Lung (tissue), 12 donors: Measurements from ENCODE around the gene CDC42EP4. TPM values are rescaled to one million over a fixed set of nuclear protein-coding genes. Genes with fewer than 3 reads are reported as not detected.

Experiments
- ATAC-seq: fragments of 200-7000 bp; cut with Tn5 transposase; one replicate; pipeline ENCODE4 v1.9.1; 2020; ENCODE audit warnings: moderate number of reproducible peaks; ENCODE audit not compliant: insufficient read depth, low FRiP score
- DNase-seq, 3 donors: peaks; one replicate each; pipeline ENCODE4 v3.0.0-alpha.2; 2013 to 2017
- H3K27ac ChIP-seq, 2 donors: one replicate each; pipeline ENCODE4 v1.5.1; 2013; ENCODE audit warnings: mild to moderate bottlenecking in 2 of 2, moderate library complexity in 2 of 2, control low read depth in 1 of 2, inconsistent platforms in 1 of 2, low read depth in 1 of 2, low read length in 1 of 2
- H3K27me3 ChIP-seq, 3 donors: one replicate each; pipeline ENCODE4 v1.5.1; 2013; ENCODE audit warnings: low read length in 2 of 3; ENCODE audit not compliant: control insufficient read depth in 3 of 3, insufficient read depth in 3 of 3
- H3K36me3 ChIP-seq, 4 donors: one replicate each; pipeline ENCODE4 v1.5.1; 2013; ENCODE audit warnings: low read length in 4 of 4, mild to moderate bottlenecking in 1 of 4, moderate library complexity in 1 of 4; ENCODE audit not compliant: control insufficient read depth in 4 of 4, insufficient read depth in 4 of 4
- H3K4me1 ChIP-seq, 5 donors: one replicate each; pipeline ENCODE4 v1.5.1; 2013; ENCODE audit warnings: low read length in 5 of 5, mild to moderate bottlenecking in 2 of 5, moderate library complexity in 1 of 5; ENCODE audit not compliant: control insufficient read depth in 5 of 5, insufficient read depth in 5 of 5
- H3K4me3 ChIP-seq: one replicate; pipeline ENCODE4 v1.5.1; 2013; ENCODE audit warnings: mild to moderate bottlenecking, control low read depth, moderate library complexity
- H3K9ac ChIP-seq, 2 donors: one replicate each; pipeline ENCODE4 v1.5.1; 2013; ENCODE audit warnings: low read length in 2 of 2, control low read depth in 1 of 2; ENCODE audit not compliant: insufficient read depth in 1 of 2
- H3K9me3 ChIP-seq, 4 donors: one replicate each; pipeline ENCODE4 v1.5.1; 2013; ENCODE audit warnings: low read length in 3 of 4, mild to moderate bottlenecking in 1 of 4, moderate library complexity in 1 of 4; ENCODE audit not compliant: control insufficient read depth in 4 of 4, insufficient read depth in 3 of 4
- WGBS, 2 donors: extraction: QIAGEN DNeasy Blood & Tissue Kit; methylation state at CpG; one replicate each; pipeline ENCODE4 v1.1.7; 2013; 5-methylcytosine and 5-hydroxymethylcytosine counted together
- polyA plus RNA-seq, 2 donors: library from polyadenylated mRNA; stranded (reverse); fragments of 200-250 nt; gene quantifications; one replicate each; pipeline ENCODE4 v1.2.1, GENCODE V29; 2013
- total RNA-seq, 2 donors: library from RNA; depleted of rRNA in 1 of 2; stranded (reverse); fragments of >200 nt in 1 of 2; gene quantifications; one replicate each; pipeline ENCODE4 v1.2.1, GENCODE V29; 2014 to 2021
- TF ChIP-seq, protein P1 (sequence below): IDR thresholded peaks from 2 replicates; pipeline ENCODE4 v1.5.1; 2012; ENCODE audit warnings: mild to moderate bottlenecking; ENCODE audit errors: control extremely low read depth, extremely low read depth
- donor health status: control.
- donor health status: control.
- donor health status: Bipolar disorder and iron deficiency.
- donor health status: healthy.
- donor health status: DM: yes; HTN: yes; CAD: no.

The CDC42EP4 gene
- total and polyA plus RNA-seq, 4 donors = 18.6 to 56.2 (median 52.1) TPM

DNA sequence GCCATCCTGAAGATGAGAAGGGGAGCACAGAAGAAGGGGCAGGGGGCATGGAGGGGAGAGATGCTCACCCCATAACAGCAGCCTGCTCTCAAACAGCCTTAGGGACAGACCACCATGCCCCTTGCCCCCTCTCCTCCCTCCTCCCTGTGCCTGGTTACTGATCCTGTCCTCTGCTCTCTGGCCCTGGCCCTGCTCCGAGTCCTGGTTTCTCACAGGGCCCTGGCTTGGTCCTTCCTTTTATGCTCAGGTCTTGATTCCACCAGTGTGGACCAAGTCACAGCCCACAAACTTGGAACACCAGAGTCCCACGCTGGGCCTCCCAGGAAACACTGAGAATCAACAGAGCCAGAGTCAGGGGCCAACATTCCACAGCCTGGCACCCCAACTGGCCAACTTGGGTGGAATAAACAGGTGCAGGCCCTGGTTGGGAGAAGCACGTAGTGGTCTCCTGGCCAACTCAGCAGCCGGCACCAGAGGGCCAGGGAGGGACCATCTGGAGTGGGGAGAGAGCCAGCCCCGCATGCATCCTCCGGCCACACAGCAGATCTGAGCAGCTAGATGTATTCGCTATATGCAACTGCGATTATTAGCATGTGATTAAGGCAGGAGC is 44.9 kb upstream of the CDC42EP4 start:
- Histone ChIP-seq H3K9ac (no peak overlapping the region), H3K4me3 (no peak overlapping the region), H3K36me3 (no peaks in the 10 kb centered on the region), H3K27ac (no peak overlapping the region), H3K4me1 (peaks cover 0 to 21% (median 0%) of the 10 kb centered on the region in 5 donors), H3K9me3 (no peaks in the 10 kb centered on the region), H3K27me3 (no peaks in the 10 kb centered on the region)
- 88 to 91% methylated on average over 8 of the region's 8 CpGs for WGBS, 2 donors
- DNase-seq (no peak), ATAC-seq (no peak)
- TF ChIP-seq, protein P1, sequence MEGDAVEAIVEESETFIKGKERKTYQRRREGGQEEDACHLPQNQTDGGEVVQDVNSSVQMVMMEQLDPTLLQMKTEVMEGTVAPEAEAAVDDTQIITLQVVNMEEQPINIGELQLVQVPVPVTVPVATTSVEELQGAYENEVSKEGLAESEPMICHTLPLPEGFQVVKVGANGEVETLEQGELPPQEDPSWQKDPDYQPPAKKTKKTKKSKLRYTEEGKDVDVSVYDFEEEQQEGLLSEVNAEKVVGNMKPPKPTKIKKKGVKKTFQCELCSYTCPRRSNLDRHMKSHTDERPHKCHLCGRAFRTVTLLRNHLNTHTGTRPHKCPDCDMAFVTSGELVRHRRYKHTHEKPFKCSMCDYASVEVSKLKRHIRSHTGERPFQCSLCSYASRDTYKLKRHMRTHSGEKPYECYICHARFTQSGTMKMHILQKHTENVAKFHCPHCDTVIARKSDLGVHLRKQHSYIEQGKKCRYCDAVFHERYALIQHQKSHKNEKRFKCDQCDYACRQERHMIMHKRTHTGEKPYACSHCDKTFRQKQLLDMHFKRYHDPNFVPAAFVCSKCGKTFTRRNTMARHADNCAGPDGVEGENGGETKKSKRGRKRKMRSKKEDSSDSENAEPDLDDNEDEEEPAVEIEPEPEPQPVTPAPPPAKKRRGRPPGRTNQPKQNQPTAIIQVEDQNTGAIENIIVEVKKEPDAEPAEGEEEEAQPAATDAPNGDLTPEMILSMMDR = no peak

DNA sequence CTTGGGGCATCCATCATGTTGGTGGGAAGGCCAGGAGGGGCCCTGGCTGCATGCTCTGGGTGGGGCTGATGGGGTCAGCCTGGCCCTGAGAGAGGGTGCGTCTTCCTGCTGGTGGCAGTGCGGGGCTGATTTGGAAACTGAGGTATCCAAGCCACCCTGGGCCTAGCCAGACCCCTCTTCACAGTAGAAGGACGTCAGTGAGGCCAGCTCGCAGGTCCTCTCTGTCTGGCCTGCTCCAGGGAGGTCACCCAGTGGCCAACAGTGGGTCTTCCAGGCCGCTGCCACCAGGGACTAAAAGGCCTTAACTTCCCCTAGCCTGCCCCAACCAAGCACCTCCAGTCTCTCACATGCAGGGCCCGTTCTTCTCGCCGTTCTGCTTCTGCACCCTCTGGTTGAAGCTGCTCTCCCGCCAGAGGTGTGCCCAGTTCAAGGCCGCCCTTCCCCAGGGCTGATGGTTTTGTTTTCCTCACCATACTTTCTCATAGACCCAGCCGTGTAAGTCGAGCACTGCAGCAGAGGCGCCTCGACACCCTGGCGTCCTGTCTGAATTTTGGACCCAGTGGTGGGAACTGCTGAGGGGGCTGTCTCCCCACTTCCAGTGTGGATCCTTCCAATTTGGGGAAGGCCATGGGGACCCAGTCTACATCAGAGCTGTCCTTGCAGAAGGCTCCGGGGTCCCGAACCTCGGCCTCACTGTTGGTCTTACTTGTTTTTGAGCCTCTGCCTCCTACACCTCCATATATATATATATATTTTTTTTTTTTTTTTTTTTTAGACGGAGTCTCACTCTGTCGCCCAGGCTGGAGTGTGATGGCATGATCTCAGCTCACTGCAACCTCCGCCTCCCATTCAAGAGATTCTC is 42.9 kb upstream of the CDC42EP4 start:
- Histone ChIP-seq H3K27ac (no peak overlapping the region), H3K9ac (no peak overlapping the region), H3K9me3 (no peaks in the 10 kb centered on the region), H3K27me3 (no peaks in the 10 kb centered on the region), H3K36me3 (no peaks in the 10 kb centered on the region), H3K4me1 (peaks cover 0 to 17% (median 6%) of the 10 kb centered on the region in 5 donors), H3K4me3 (no peak overlapping the region)
- ATAC-seq (no peak), DNase-seq (no peak)
- TF ChIP-seq, protein P1 = no peak
- WGBS, 2 donors = 96% methylated on average over 20 to 21 of the region's 21 CpGs

DNA sequence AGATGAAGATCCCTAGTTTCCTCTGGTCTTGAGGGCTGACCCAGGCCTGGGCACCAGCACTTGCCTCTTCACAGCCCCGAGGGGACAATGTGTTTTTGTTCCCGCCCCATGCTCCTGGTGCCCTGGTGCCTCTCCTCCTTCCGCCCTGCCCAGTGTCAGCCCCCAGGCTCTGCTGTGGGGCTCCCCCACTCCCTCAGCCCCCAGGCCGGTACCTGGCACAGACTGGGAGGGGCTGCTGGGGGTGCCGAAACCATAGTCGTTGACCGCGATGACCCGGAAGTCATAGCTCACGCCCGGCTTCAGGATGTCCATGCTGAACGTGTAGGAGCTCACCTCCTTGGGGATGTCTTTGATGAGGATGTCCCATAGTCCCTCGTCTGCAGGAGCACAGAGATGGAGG is 40.5 kb upstream of the CDC42EP4 start:
- WGBS, 2 donors = 93 to 97% methylated on average over 13 of the region's 13 CpGs

More for the DNA sequence above, 40.5 kb upstream of the CDC42EP4 start:
- DNase-seq (no peak), ATAC-seq (no peak)
- Histone ChIP-seq H3K27me3 (no peaks in the 10 kb centered on the region), H3K27ac (no peak overlapping the region), H3K4me1 (peaks cover 0 to 41% (median 27%) of the 10 kb centered on the region in 5 donors), H3K36me3 (no peaks in the 10 kb centered on the region), H3K4me3 (no peak overlapping the region), H3K9me3 (no peaks in the 10 kb centered on the region), H3K9ac (no peak overlapping the region)
- TF ChIP-seq, protein P1 = no peak
